AG04449 (cell line): ENCODE data around the gene TMEM91.
A peak's percentile ranks its signal among the peaks of the same experiment; 100 is the strongest.

Source experiments
- CTCF ChIA-PET: fragments of 350-600 bp; formaldehyde crosslinking; extraction: SDS; loops from one replicate; lab custom pipeline; 2021; ENCODE audit warnings: antibody characterized with exemption; lab: Yijun Ruan, JAX
- POLR2A ChIA-PET: fragments of 400-600, 350-600 bp; formaldehyde crosslinking; extraction: SDS; loops from one replicate; lab custom pipeline; 2020; ENCODE audit warnings: antibody characterized with exemption, inconsistent platforms; lab: Yijun Ruan, JAX
- DNase-seq: peaks from one replicate; pipeline ENCODE4 v3.0.0-alpha.2; 2010; ENCODE audit warnings: low read depth, low spot score
- H3K4me3 ChIP-seq: 2 replicates; pipeline ENCODE4 v1.5.1; 2011; ENCODE audit warnings: low read depth, mild to moderate bottlenecking, control low read depth, low read length
- TF ChIP-seq, protein P1 (sequence below): IDR thresholded peaks from one replicate; pipeline ENCODE4 v1.5.1; 2011; ENCODE audit warnings: mild to moderate bottlenecking, moderate library complexity, low read length, control low read depth, inconsistent platforms; ENCODE audit not compliant: insufficient read depth; ENCODE audit errors: missing control alignments

TMEM91 gene

DNA sequence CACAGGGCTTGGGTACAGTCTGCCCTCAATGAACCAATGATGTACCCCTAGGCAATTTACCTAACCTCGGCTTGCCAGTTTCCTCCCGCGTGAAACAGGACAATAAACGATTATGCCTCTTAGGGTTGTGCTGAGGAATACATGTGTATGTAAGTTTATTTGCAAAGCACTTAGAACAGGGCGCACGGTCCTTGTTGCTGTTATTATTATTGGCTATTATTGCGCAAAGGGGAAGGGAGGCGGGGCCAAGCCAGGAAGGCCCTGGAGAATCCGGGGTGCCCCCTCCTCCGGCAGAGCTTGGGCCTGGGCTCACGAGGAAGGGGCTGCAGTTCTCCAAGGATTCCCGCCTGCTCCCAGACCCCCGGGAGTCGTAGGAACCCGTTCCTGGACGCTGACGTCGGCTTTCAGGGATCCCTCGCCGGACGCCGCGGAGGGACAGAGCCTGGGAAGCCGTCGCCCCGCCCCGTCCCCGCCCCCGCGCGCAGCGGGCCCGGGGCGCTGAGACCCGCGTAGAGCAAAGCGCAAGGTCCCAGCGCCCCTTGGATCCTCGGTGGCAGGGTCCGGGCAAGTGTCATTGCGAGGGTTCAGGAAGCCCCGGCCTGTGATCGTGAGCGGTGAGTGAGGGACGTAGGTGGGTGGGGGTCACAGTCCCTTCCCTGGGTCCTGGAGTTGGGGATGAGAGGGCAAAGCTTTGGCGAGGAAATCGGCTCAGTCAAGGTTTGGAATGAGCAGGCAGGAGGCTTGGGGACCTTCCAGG is at the start of gene TMEM91:
TMEM91 (plus strand) TSS at position 293 of the 757 bp plus-strand sequence. CDS start 1,777 bp downstream, outside the sequence.
- H3K4me3 ChIP-seq = peak within 1 kb of the TSS; percentile 59
- POLR2A ChIA-PET = no interaction called here
- TF ChIP-seq, protein P1, sequence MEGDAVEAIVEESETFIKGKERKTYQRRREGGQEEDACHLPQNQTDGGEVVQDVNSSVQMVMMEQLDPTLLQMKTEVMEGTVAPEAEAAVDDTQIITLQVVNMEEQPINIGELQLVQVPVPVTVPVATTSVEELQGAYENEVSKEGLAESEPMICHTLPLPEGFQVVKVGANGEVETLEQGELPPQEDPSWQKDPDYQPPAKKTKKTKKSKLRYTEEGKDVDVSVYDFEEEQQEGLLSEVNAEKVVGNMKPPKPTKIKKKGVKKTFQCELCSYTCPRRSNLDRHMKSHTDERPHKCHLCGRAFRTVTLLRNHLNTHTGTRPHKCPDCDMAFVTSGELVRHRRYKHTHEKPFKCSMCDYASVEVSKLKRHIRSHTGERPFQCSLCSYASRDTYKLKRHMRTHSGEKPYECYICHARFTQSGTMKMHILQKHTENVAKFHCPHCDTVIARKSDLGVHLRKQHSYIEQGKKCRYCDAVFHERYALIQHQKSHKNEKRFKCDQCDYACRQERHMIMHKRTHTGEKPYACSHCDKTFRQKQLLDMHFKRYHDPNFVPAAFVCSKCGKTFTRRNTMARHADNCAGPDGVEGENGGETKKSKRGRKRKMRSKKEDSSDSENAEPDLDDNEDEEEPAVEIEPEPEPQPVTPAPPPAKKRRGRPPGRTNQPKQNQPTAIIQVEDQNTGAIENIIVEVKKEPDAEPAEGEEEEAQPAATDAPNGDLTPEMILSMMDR = no peak
- CTCF ChIA-PET = interaction anchor here (0.7 kb wide), 1 partner anchor 11 kb away, joined by 4 read pairs; no protein-coding TSS in a partner anchor
- DNase-seq = no peak

DNA sequence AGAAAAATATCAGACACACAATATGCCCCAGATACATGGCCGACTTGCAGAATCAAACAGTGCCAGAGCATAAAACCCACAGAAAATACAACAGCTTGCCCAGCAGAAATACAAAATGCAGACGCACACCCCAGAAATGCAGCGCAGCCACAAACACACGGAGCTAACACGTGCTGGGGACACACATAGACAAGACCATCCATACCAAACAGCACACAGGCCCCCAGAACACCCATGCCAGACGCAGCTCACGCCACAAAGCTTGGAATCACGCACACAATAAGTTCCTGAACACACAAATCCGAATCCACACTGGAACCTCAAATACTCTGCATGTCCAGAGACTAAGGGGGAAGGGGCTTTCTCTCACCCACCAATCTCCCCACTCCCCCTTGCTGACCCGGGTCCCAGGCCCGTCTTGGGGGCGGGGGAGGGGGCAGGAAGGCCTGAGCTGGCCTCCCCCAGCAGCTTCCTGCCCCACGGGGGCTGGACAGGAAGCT is 49.2 kb upstream of the TMEM91 start:
- CTCF ChIA-PET = interaction anchor here (1.0 to 2.1 kb wide), 3 partner anchors 19 to 26 kb away, joined by 4 to 10 read pairs (median 5); no protein-coding TSS in a partner anchor
- no peak overlapping the region for H3K4me3 ChIP-seq
- POLR2A ChIA-PET = interaction anchor here (1.2 kb wide), 1 partner anchor 26 kb away, joined by 3 read pairs; the partner anchor contains the start of gene TGFB1
- TF ChIP-seq, protein P1 = no peak
- DNase-seq = no peak

DNA sequence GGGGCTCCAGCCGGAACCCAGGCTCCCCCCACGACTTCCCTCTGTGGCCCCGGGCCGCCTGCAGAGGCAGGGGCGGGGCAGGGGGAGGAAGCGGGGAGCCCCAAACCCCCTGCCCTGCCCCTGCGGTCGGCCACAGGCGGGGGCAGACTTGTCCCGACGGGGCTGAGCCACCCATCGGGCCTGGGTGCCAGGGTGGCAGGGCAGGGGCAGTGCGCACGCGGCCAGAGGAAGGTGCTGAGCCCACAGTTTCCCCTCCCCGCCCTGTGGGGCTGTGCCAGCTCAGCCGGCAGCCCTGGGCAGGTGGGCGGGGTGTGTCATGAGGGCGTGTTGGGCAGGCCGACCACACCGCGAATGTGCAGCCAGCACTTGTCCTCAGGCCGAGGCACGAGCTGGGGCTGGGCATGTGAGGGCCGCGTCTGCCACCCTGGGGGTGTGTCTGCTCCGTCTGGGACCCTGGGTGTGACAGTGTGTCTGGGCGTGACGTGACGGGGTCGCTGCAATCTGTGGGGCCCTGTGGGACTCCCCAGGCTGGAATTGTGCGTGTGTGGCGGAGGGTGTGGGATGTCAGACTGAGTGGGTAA is 48.7 kb upstream of the TMEM91 start:
- POLR2A ChIA-PET = interaction anchor here (1.2 kb wide), 1 partner anchor 26 kb away, joined by 3 read pairs; the partner anchor contains the start of gene TGFB1
- TF ChIP-seq, protein P1 = no peak
- CTCF ChIA-PET = interaction anchor here (1.0 to 2.1 kb wide), 3 partner anchors 19 to 26 kb away, joined by 4 to 10 read pairs (median 5); no protein-coding TSS in a partner anchor
- H3K4me3 ChIP-seq = no peak overlapping the region
- DNase-seq = no peak

DNA sequence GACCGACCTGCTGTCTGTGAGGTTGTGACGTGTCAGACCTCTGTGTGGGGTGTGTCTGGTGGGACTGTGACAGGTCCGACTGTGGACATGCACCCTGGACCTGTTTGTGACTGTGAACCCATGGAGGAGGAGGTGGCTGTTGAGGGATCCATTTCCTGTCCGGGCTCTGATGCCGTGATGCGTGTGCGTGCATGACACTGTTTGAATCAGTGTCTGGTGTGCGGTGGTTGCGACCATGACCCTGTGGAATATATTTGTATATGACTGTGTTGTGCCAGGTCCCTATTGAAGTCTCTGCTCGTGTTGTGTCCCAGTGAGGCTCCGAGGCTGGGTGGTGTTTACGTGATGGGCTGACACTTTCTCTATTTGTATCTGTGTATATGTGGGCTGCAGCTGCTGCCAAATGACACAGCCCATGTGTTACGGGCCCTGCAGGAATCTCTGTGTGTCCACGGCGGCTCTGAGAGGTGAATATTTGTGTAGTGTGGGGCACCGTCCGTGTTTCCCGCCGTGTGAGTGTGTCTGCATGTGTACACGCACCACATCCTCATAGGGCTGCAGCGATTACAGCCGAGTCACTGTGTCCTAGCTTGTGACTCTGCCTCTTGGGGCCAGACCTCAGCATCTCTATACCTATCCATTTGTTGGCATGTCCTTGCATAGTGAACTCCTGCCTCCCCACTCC is 48.0 kb upstream of the TMEM91 start:
- TF ChIP-seq, protein P1 = no peak
- CTCF ChIA-PET = interaction anchor here (1.7 to 2.1 kb wide), 2 partner anchors 20 to 25 kb away, joined by 5 to 10 read pairs; no protein-coding TSS in a partner anchor
- H3K4me3 ChIP-seq = no peak overlapping the region
- POLR2A ChIA-PET = no interaction called here
- no peak for DNase-seq

DNA sequence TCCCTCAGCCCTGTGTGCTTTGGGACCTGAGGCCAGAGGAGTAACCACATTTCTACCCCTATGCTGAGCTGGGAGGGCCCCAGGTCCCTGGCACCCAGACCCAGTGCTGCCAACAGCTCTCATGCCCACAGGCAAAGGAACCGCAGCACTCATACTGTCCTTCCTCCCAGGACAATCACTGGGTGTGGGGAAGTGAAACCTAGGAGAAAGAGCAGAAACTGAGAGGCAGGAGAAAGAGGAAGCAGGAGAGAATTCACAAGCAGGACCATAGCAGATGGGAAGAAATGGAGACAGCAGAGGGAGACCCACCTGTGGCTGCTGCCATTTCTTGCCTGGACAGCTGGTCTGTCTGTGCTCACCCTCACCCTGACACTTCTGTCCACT is 47.5 kb upstream of the TMEM91 start:
- no peak for DNase-seq
- POLR2A ChIA-PET = no interaction called here
- CTCF ChIA-PET = no interaction called here

More for the DNA sequence above, 47.5 kb upstream of the TMEM91 start:
- no peak overlapping the region for H3K4me3 ChIP-seq
- TF ChIP-seq, protein P1 = no peak
